ENCODE results near the gene ACVR1C.

Gene ACVR1C

DNA sequence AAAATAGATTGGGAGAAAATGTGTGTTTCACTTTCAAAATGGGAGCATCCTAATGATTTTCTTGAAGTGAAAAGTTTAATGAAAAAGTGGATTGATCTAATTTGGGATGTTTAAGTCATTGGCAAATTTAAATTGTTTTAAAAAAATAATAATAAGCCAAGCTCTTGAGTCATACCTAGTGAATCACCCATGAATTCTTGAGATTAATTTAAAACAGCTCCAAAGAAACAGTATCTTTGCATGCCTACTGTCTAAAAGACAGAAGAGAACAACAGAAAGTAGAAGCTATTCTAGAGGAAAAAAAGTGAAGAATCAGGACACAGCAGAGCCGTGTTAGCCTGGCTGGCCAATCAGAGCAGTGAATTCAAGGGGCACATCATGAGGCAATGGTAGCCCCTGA is 7.7 kb downstream of the ACVR1C start:
- H3K4me1 ChIP-seq (ENCODE audit: control insufficient read depth, low read length) = no peaks in the 10 kb centered on the region
- TF ChIP-seq EZH2phosphoT487 (IDR thresholded peaks at IDR 0.05; ENCODE audit: borderline replicate concordance, low read length) = no peak
- TF ChIP-seq, protein P1, sequence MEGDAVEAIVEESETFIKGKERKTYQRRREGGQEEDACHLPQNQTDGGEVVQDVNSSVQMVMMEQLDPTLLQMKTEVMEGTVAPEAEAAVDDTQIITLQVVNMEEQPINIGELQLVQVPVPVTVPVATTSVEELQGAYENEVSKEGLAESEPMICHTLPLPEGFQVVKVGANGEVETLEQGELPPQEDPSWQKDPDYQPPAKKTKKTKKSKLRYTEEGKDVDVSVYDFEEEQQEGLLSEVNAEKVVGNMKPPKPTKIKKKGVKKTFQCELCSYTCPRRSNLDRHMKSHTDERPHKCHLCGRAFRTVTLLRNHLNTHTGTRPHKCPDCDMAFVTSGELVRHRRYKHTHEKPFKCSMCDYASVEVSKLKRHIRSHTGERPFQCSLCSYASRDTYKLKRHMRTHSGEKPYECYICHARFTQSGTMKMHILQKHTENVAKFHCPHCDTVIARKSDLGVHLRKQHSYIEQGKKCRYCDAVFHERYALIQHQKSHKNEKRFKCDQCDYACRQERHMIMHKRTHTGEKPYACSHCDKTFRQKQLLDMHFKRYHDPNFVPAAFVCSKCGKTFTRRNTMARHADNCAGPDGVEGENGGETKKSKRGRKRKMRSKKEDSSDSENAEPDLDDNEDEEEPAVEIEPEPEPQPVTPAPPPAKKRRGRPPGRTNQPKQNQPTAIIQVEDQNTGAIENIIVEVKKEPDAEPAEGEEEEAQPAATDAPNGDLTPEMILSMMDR (IDR thresholded peaks at IDR 0.05; ENCODE audit: low read depth, low read length, poor library complexity, severe bottlenecking) = no peak
- H3K9me2 ChIP-seq (replicated peaks; ENCODE audit: control insufficient read depth, low read length) = no peaks in the 10 kb centered on the region
- H3F3A ChIP-seq (ENCODE audit: control insufficient read depth, insufficient read depth) = no peaks in the 10 kb centered on the region
- no peaks in the 10 kb centered on the region for H3K79me2 ChIP-seq (ENCODE audit: control insufficient read depth, low read length)
- no peaks in the 10 kb centered on the region; the same call in 1 of the 2 replicates for H3K27me3 ChIP-seq (ENCODE audit: control insufficient read depth, low read length)
- H3K36me3 ChIP-seq (ENCODE audit: control insufficient read depth, low read length) = no peaks in the 10 kb centered on the region
- H3K27ac ChIP-seq (ENCODE audit: low read depth, low read length) = no peak overlapping the region
- H3K4me2 ChIP-seq (ENCODE audit: low read length) = no peak overlapping the region
- H3K9me3 ChIP-seq (ENCODE audit: control insufficient read depth, insufficient read depth, low read length) = no peaks in the 10 kb centered on the region
- no peak overlapping the region for H3K4me3 ChIP-seq (ENCODE audit: low read length)
- H4K20me1 ChIP-seq (ENCODE audit: control insufficient read depth, insufficient read depth, low read depth, low read length) = no peaks in the 10 kb centered on the region

DNA sequence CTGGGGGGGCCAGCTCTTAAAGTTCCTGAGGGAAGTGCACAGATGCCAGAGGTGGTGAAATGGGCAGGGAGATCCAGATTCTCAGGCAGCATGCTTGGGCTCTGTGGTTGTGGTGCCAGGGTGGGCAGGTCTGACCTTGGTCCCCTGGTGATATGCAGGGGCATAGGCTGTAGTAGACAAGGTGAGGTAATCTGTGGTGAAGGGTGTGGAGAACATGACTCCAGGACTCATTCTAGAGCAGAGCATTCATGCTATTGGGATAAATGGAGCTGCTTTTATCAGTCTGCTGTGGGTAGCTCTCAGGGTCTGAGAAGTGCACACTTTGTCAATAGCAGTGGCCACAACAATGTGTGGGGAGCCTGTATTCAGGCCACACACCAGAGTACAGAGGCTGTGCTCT is 16.9 kb downstream of the ACVR1C start:
- H3K9me2 ChIP-seq (replicated peaks; ENCODE audit: control insufficient read depth, low read length) = no peaks in the 10 kb centered on the region
- H3K4me3 ChIP-seq (ENCODE audit: low read length) = no peak overlapping the region
- no peaks in the 10 kb centered on the region for H3K79me2 ChIP-seq (ENCODE audit: control insufficient read depth, low read length)

DNA sequence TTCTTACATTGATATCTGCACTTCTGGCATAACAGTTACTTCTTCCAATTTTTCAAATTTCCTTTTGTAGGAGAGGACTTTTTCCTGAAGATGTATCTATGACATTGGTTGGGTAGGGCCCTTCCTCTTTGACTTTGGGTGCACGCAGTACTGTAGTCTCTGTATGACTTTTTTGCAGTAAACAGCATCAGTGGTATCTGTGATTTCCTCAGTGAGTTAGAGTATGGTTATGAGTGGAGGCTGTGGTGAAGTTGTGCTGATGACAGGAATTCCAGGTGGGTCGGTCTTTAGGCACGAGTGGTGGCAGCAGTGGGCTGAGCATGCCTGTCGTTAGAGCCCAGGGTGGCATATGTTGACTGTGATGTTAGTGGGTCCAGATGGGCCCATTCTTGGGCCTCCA is 17.6 kb downstream of the ACVR1C start:
- H3K9me3 ChIP-seq (ENCODE audit: control insufficient read depth, insufficient read depth, low read length) = no peaks in the 10 kb centered on the region
- no peaks in the 10 kb centered on the region for H3F3A ChIP-seq (ENCODE audit: control insufficient read depth, insufficient read depth)
- no peak overlapping the region for H3K27ac ChIP-seq (ENCODE audit: low read depth, low read length)
- no peaks in the 10 kb centered on the region for H3K9me2 ChIP-seq (replicated peaks; ENCODE audit: control insufficient read depth, low read length)
- TF ChIP-seq EZH2phosphoT487 (IDR thresholded peaks at IDR 0.05; ENCODE audit: borderline replicate concordance, low read length) = no peak
- TF ChIP-seq, protein P1 (IDR thresholded peaks at IDR 0.05; ENCODE audit: low read depth, low read length, poor library complexity, severe bottlenecking) = no peak
- H3K4me2 ChIP-seq (ENCODE audit: low read length) = no peak overlapping the region
- no peaks in the 10 kb centered on the region for H4K20me1 ChIP-seq (ENCODE audit: control insufficient read depth, insufficient read depth, low read depth, low read length)
- H3K79me2 ChIP-seq (ENCODE audit: control insufficient read depth, low read length) = no peaks in the 10 kb centered on the region
- no peaks in the 10 kb centered on the region for H3K4me1 ChIP-seq (ENCODE audit: control insufficient read depth, low read length)
- H3K36me3 ChIP-seq (ENCODE audit: control insufficient read depth, low read length) = no peaks in the 10 kb centered on the region
- peaks cover 4% of the 10 kb centered on the region; the same call in 1 of the 2 replicates for H3K27me3 ChIP-seq (ENCODE audit: control insufficient read depth, low read length)
- H3K4me3 ChIP-seq (ENCODE audit: low read length) = no peak overlapping the region

More for the DNA sequence above, 16.9 kb downstream of the ACVR1C start:
- Histone ChIP-seq H3K4me2 (ENCODE audit: low read length) (no peak overlapping the region), H4K20me1 (ENCODE audit: control insufficient read depth, insufficient read depth, low read depth, low read length) (no peaks in the 10 kb centered on the region), H3K36me3 (ENCODE audit: control insufficient read depth, low read length) (no peaks in the 10 kb centered on the region), H3K4me1 (ENCODE audit: control insufficient read depth, low read length) (no peaks in the 10 kb centered on the region), H3F3A (ENCODE audit: control insufficient read depth, insufficient read depth) (no peaks in the 10 kb centered on the region), H3K27ac (ENCODE audit: low read depth, low read length) (no peak overlapping the region), H3K9me3 (ENCODE audit: control insufficient read depth, insufficient read depth, low read length) (no peaks in the 10 kb centered on the region), H3K27me3 (ENCODE audit: control insufficient read depth, low read length) (peaks cover 4% of the 10 kb centered on the region; the same call in 1 of the 2 replicates)
- TF ChIP-seq, protein P1 (IDR thresholded peaks at IDR 0.05; ENCODE audit: low read depth, low read length, poor library complexity, severe bottlenecking) = no peak
- no peak for TF ChIP-seq EZH2phosphoT487 (IDR thresholded peaks at IDR 0.05; ENCODE audit: borderline replicate concordance, low read length)

Data from DOHH2 (cell line).